UCSD-AML1 (cell line): ENCODE results near the gene LRRC8C.

ENCODE experiments used
- DNase-seq: peaks from one replicate; lab custom pipeline; 2025; ENCODE audit not compliant: unreplicated experiment; lab: John Stamatoyannopoulos, UW

Gene LRRC8C

DNA sequence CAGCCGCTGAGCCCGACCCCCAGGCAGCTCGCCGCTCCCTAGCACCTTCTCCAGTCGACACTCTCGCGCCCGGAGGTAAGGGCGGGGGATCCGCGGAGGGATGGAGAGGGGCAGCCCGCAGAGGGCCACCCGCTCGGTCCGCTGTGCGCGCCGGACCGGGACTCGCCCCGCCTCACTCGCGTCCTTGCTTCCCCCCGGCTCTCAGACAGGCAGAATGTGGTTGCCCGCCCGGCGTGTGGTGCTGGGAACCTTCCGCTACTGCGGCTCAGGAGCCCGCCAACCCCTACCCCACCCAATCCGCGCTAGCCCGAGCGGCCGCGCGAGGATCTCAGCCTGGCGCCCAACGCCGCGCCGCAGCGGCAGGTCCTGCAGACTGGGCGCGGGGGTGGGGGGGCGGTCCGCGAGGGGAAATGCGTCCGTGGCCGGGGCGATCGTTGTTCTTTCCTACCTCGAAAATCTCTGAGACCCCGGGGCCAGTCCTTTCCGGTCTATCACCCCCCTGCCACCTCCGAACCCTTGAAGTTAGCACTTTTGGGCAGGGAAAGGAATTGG lies 404 bp downstream of the LRRC8C start:
- peak; percentile 73 for DNase-seq

DNA sequence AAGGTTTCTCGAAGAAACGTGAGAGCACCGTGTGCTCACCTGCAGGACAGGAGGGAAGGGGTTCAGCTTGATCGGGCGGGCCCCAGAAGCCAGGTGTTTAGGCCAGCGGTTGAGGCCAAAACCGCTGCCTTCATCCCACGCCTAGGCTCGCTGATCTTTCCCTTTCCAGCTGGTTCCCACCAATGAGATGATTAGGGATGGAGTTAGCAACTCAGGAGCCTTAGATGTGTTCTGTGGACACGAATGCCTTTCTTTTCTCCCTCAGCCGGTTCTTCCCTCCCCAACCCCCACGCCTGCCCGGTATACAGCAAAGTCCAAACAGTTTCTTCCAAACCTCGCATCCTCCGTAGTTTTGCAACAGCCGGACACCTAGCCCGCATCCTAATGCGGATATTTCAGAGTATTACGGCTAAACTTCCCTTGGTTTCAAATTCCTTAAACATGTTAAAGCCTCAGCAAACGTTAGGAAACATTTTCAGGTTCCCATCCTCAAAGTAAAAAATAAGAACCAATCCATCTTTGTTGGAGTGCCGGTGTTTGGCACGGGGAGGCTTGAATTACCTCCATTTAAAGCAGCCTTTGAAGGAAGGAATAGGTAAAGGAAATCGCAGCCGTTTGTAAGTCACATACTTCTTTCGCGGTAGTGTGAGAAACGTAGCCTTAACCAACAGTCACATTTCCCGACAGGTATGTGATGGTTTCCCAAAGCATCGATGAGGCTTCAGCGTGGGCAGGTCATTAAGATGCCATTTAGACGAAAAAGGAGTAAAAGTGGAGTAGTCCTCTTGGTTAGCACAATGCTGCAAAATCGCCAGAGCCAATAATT lies 1.1 kb downstream of the LRRC8C start:
- DNase-seq: no peak

- no peak for DNase-seq
These were observed 3.2 kb downstream of the LRRC8C start for GRCh38 chr1:89635825-89636815.

- DNase-seq: no peak
These were observed 4.6 kb downstream of the LRRC8C start for GRCh38 chr1:89637496-89637895.

DNA sequence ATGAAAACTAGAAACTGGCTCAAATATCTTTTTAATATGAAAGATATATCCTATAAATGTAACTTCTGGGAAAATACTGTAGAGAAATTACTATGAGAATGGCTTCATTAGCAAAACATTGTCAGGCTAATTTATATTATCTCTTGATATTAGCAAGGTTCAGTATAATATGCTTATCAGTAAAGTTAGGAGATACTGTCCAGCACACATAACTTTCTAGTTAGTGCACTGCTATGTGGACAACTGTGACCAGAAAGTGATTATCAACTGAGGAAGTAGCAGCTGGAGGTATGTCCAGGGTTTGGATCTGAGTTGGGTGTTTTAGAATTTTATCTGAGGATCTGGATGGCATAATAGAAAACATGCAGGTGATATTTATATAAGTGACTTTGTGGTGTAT lies 7.5 kb downstream of the LRRC8C start:
- DNase-seq: no peak

DNA sequence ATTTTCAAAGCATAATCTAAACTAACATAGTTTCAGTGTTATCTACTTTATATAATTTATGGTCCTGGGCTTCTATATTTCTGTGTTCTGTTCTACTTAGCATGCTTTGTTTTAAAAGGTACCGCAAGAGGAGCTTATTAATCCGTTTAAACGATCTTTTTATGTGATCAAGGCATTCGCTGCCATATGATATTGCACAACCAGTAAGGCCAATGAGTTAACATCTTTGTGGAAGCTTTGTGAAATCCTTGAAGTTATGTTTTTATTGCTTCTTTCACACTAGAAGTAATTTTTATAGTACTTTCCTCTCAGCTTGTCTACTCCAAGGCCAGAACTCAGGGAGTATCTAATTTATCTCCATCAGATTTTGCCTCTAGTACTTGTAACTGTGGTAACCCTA lies 8.9 kb downstream of the LRRC8C start:
- no peak for DNase-seq

- DNase-seq: no peak
These were observed 10.7 kb downstream of the LRRC8C start for GRCh38 chr1:89643577-89643976.

DNA sequence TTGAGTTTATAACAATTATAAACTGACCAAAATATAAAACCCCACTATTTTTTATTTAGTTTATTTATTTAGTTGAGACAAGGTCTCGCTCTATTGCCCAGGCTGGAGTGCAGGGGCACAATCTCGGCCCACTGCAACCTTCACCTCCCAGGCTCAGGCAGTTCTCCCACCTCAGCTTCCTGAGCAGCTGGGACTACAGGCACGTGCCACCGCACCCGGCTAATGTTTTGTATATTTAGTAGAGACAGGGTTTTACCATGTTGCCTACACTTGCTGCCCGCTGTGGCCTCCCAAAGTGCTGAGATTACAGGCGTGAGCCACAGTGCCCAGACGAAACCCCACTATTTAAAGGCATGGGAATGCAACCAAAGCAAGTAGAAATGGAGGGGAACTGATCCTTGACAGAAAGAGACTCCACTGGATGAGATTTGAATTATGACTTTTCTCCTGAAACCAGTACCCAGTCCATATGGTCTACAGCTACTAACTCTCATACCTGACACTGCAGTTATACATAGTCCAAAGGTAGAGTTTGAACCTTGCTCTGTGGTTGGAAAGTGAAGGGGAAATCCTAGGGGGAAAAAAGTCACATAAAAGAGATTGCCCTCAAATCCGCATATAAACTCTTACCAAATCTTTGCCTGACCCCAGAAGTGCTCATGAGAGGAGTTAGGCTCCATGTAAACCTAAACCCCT lies 11.3 kb downstream of the LRRC8C start:
- DNase-seq: no peak

- no peak for DNase-seq
These were observed 13.3 kb downstream of the LRRC8C start for GRCh38 chr1:89646259-89646658.

DNA sequence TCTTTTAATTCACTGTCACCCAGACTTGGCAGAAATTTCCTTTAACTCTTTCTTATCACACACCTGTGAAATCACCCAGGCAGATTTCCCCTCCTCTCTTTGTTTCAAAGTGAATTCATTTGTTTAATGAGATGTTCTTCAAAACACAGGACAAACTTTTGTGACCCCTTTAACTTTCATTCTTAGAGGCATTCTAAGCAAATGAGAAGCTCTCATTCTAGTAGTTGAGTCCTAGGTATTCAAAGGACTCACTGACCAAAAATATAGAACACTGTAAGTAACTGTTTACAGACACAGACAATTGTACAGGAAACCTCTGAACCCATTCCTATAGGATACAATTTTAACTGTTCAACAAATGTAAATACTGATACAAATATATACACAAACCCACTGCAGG lies 16.9 kb downstream of the LRRC8C start:
- DNase-seq: no peak

GRCh38 chr1:89652373-89652772 lies 19.5 kb downstream of the LRRC8C start:
- DNase-seq: no peak

- DNase-seq: no peak
These were observed 25.0 kb downstream of the LRRC8C start for GRCh38 chr1:89657886-89658285.

- no peak for DNase-seq
These were observed 26.6 kb downstream of the LRRC8C start for GRCh38 chr1:89659322-89660081.

DNA sequence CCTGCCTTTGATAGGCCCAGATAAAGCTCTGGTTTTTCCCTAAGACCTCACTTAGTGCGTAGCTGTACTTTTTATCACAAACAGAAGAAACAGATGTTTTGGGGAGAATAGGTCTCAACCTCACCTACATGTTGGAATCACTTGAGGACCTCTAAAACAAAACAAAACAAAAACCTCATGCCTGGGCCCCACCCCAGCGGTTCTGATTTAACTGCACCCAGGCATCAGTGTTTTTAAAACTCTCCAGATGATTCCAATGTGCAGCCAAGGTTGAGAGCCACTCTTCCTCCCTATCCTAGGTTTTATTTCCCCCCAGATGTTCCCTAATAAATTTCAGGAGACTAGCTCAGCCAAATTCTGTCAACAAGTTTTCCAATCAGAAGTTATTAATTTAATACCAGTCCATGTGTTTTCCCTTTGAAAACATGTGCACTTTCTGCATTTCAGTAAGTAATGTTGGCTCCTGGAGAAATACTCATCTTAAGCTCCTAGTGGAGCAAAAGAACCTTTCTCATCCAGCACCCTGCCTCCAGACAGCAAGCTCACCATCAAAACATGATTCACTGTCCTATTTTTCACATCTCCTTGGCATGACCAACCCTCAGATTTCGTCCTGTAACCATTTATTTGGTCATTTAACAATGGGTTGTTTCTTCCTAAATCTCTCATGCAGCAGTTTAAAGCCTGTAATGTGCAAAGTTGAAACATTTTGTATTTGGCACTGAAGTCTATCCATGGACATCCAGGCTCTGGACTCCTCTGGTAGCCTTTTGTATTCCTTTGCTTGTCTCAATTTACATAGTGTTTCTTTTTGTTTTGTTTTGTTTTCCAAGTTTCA lies 27.5 kb downstream of the LRRC8C start:
- DNase-seq: no peak

DNA sequence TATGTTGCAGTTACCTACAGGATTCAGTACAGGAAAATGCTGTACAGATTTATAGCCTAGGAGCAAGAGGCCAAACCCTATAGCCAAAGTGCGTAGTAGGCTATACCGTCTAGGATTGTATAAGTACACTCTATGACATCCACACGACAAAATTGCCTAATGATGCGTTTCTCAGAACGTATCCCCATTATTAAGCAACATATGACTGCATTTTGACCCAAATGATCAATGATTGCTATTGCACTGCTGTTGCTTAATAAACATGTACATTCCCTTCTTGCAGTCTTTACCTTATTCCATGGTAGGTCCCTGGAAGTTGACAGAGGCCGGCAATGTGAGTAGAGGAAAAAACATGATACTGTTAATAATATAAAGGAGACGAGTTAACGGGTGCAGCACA lies 33.0 kb downstream of the LRRC8C start:
- no peak for DNase-seq

DNA sequence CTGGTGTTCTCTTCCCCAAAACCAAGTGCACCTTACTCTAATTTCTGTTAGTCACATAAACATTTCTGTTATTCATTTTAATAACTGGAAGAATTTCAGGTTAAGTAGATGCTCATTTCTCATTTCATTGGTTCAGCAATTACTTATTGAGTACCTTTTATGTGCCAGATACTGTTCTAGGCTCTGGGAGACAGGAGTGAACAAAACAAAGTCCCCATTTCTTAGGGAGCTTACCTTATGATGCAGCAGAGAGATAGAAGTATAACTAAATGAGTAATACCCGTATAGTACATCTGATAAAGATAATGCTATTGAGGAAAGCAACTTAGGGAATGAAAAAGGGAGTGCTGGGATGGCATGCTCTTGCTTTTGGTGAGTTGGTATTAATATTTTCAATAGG lies 33.7 kb downstream of the LRRC8C start:
- no peak for DNase-seq

- no peak for DNase-seq
These were observed 34.8 kb downstream of the LRRC8C start for GRCh38 chr1:89667691-89668090.

DNA sequence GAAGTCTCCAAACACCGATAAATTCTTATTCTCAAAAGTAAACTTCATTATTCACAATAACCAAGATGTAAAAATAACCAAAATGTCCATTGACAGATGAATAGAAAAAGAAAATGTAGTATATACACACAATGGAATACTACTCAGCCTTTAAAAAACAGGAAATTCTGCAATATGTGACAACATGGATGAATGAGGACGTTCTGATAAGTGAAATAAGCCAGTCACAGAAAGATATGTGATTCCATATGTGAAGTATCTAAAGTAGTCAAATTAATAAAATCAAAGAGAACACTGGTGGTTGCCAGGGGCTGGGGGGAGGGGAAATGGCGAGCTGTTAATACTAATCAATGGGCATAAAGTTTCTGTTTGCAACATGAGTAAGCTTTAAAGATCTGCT lies 36.0 kb downstream of the LRRC8C start:
- no peak for DNase-seq

GRCh38 chr1:89669441-89669840 lies 36.5 kb downstream of the LRRC8C start:
- no peak for DNase-seq
